MCF 10A (cell line): ENCODE results near the gene AANAT. TPM values are rescaled to one million over a fixed set of nuclear protein-coding genes. Genes with fewer than 3 reads are reported as not detected.

Source experiments
- BruUV-seq: library from RNA; stranded (reverse); fragments of 400-500 nt; replicated peaks from 2 replicates; lab custom pipeline; 2021; lab: Mats Ljungman, UMichigan
- CTCF ChIA-PET: fragments of 300-600 bp; sonication (Branson Sonifier 250); formaldehyde crosslinking; extraction: SDS; loops from one replicate; lab custom pipeline; 2021; ENCODE audit warnings: antibody characterized with exemption, inconsistent platforms; lab: Yijun Ruan, JAX
- POLR2A ChIA-PET: fragments of 300-600, 350-650 bp; sonication (Branson Sonifier 250); formaldehyde crosslinking; extraction: SDS; loops from one replicate; lab custom pipeline; 2020; ENCODE audit warnings: antibody characterized with exemption, inconsistent platforms; lab: Yijun Ruan, JAX
- DNase-seq: peaks from one replicate; pipeline ENCODE4 v3.0.0-alpha.2; 2018; ENCODE audit not compliant: unreplicated experiment
- H3K27ac Mint-ChIP-seq: one replicate; pipeline ENCODE4 v1.8.0; 2022; ENCODE audit warnings: mild to moderate bottlenecking, low read depth, mixed read lengths; ENCODE audit not compliant: unreplicated experiment
- H3K27me3 Mint-ChIP-seq: one replicate; pipeline ENCODE4 v1.8.0; 2022; ENCODE audit warnings: mixed read lengths; ENCODE audit not compliant: insufficient read depth, unreplicated experiment
- H3K36me3 Mint-ChIP-seq: one replicate; pipeline ENCODE4 v1.8.0; 2022; ENCODE audit warnings: mild to moderate bottlenecking, moderate library complexity, mixed read lengths; ENCODE audit not compliant: insufficient read depth, unreplicated experiment
- H3K4me1 Mint-ChIP-seq: one replicate; pipeline ENCODE4 v1.8.0; 2022; ENCODE audit warnings: mixed read lengths; ENCODE audit not compliant: insufficient read depth, unreplicated experiment
- H3K4me3 Mint-ChIP-seq: one replicate; pipeline ENCODE4 v1.8.0; 2022; ENCODE audit warnings: mild to moderate bottlenecking, moderate library complexity, mixed read lengths; ENCODE audit not compliant: unreplicated experiment
- H3K9me3 Mint-ChIP-seq: one replicate; pipeline ENCODE4 v1.8.0; 2022; ENCODE audit warnings: mixed read lengths; ENCODE audit not compliant: unreplicated experiment
- CTCF ChIP-seq: fragments of 200-600 bp; IDR thresholded peaks from one replicate; pipeline ENCODE4 v1.8.0; 2022; ENCODE audit warnings: antibody characterized with exemption, mild to moderate bottlenecking; ENCODE audit not compliant: unreplicated experiment
- intact Hi-C: fragments of 100-400 bp; cut with micrococcal nuclease; formaldehyde crosslinking; loops from 2 replicates; pipeline ENCODE4 v1.14.1; 2022
- total RNA-seq: library from RNA; stranded (reverse); gene quantifications from 2 replicates; pipeline ENCODE4 v1.2.3, GENCODE V29; 2022

AANAT gene
- total RNA-seq, 1 experiment from 2014 or later, result not detected

DNA sequence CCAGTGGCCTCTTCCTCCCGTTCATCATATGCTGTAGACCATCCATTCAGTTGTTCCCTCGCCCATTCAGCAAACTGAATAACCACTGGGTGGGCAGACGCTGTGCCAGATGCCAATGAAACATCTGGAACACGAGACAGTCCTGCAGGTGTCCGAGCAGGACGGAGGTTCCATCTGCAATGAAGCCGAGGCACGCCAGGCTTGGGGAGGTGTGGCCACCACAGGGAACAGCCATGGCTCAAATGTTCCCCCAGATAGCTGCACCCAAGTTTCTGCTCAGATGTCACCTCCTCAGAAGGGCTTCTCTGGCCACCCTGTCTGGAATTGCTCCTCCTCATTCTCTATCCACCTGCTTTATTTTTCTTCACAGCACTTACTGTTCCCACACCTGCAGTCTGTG lies 45.0 kb upstream of the AANAT start:
- no peak for DNase-seq
- intact Hi-C loops, result no loop called here
- H3K9me3 Mint-ChIP-seq, result no peaks in the 10 kb centered on the region
- H3K27ac Mint-ChIP-seq, result no peak overlapping the region
- ChIA-PET POLR2A (no interaction called here), CTCF (interaction anchor here (0.6 to 1.7 kb wide), 4 partner anchors 12 to 31 kb away, joined by 3 to 6 read pairs (median 4); no protein-coding TSS in a partner anchor)
- no peaks in the 10 kb centered on the region for H3K36me3 Mint-ChIP-seq
- TF ChIP-seq CTCF, result no peak
- no peak overlapping the region for H3K4me3 Mint-ChIP-seq
- no TSS peak for BruUV-seq
- no peaks in the 10 kb centered on the region for H3K27me3 Mint-ChIP-seq
- no peaks in the 10 kb centered on the region for H3K4me1 Mint-ChIP-seq

- H3K27ac Mint-ChIP-seq, result no peak overlapping the region
- CTCF ChIA-PET, result interaction anchor here (0.6 to 1.7 kb wide), 6 partner anchors 13 to 143 kb away, joined by 3 to 6 read pairs (median 3); no protein-coding TSS in a partner anchor
Measured at GRCh38 chr17:76422860-76423259, 44.5 kb upstream of the AANAT start.

GRCh38 chr17:76426853-76427252 lies 40.5 kb upstream of the AANAT start:
- intact Hi-C loops, result no loop called here
- ChIA-PET CTCF (interaction anchor here (0.5 to 1.8 kb wide), 5 partner anchors 18 to 40 kb away, joined by 3 to 13 read pairs (median 4); no protein-coding TSS in a partner anchor), POLR2A (interaction anchor here (0.8 to 1.4 kb wide), 2 partner anchors 20 to 66 kb away, joined by 3 read pairs; no protein-coding TSS in a partner anchor)
- H3K36me3 Mint-ChIP-seq, result peaks cover 2% of the 10 kb centered on the region
- H3K27ac Mint-ChIP-seq, result no peak overlapping the region
- no TSS peak for BruUV-seq
- DNase-seq, result no peak
- no peaks in the 10 kb centered on the region for H3K4me1 Mint-ChIP-seq
- no peak for TF ChIP-seq CTCF
- no peaks in the 10 kb centered on the region for H3K9me3 Mint-ChIP-seq
- H3K27me3 Mint-ChIP-seq, result no peaks in the 10 kb centered on the region
- H3K4me3 Mint-ChIP-seq, result no peak overlapping the region

More at GRCh38 chr17:76422860-76423259, 44.5 kb upstream of the AANAT start:
- Mint-ChIP-seq H3K36me3 (no peaks in the 10 kb centered on the region), H3K4me1 (no peaks in the 10 kb centered on the region), H3K27me3 (no peaks in the 10 kb centered on the region), H3K4me3 (no peak overlapping the region), H3K9me3 (no peaks in the 10 kb centered on the region)
- POLR2A ChIA-PET, result no interaction called here
- no peak for DNase-seq
- intact Hi-C loops, result no loop called here
- no peak for TF ChIP-seq CTCF
- no TSS peak for BruUV-seq

- peaks cover 4% of the 10 kb centered on the region for H3K36me3 Mint-ChIP-seq
- no peak overlapping the region for H3K27ac Mint-ChIP-seq
- ChIA-PET CTCF (interaction anchor here (0.5 to 1.8 kb wide), 7 partner anchors 17 to 306 kb away, joined by 3 to 13 read pairs (median 4); no protein-coding TSS in a partner anchor), POLR2A (interaction anchor here (0.5 to 1.4 kb wide), 4 partner anchors 19 to 65 kb away, joined by 3 to 4 read pairs (median 3); partner anchors contain the start of gene SPHK1)
- H3K9me3 Mint-ChIP-seq, result no peaks in the 10 kb centered on the region
- no peak for TF ChIP-seq CTCF
- no peaks in the 10 kb centered on the region for H3K4me1 Mint-ChIP-seq
- peak; percentile 30 for DNase-seq
- intact Hi-C loops, result no loop called here
- no TSS peak for BruUV-seq
- H3K27me3 Mint-ChIP-seq, result no peaks in the 10 kb centered on the region
- no peak overlapping the region for H3K4me3 Mint-ChIP-seq
Measured at GRCh38 chr17:76427501-76428231, 39.7 kb upstream of the AANAT start.
